NCI-H146 (cell line): ENCODE measurements around the gene LRRC49.
"Not testable (repeated sequence)": the region's sequence is repeated elsewhere in the genome, so short reads cannot be mapped to it uniquely, and the experiment has no call there.

Source experiments
- DNase-seq: peaks from one replicate; lab custom pipeline; 2025; lab: John Stamatoyannopoulos, UW

LRRC49 gene

DNA sequence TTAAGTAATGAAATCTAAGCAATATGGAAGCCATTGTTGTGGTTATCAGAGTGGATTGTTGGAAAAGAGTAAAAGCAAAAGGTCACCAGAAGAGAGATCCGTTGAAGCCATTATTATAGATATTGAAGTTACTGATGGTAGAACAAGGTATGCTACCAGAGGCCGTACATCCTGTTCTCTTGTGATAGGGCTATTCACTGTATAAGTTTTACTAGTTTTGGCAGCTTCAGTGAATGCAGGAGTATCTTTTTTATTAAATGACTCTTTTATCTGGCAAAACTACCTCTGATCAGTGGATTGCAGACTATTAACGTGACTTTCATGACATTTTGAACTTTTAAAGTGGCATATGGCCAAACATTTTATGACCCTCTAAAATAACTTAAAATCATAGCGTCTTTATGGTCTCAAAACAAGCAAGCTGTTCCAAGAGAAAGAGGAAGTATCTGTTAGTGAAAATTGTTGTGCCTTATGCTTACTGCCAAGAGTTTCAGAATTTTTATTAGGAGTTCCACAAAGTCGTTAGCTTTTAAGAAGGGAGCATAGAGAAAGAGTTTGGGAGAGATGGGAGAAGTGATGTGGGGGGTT lies 102.9 kb downstream of the LRRC49 start:
- DNase-seq = no peak

GRCh38 chr15:70998319-70998718 lies 105.7 kb downstream of the LRRC49 start:
- no peak for DNase-seq

- no peak for DNase-seq
Observed at GRCh38 chr15:71002316-71002715, 109.7 kb downstream of the LRRC49 start.

- no peak for DNase-seq
Observed at GRCh38 chr15:71003319-71003718, 110.7 kb downstream of the LRRC49 start.

DNA sequence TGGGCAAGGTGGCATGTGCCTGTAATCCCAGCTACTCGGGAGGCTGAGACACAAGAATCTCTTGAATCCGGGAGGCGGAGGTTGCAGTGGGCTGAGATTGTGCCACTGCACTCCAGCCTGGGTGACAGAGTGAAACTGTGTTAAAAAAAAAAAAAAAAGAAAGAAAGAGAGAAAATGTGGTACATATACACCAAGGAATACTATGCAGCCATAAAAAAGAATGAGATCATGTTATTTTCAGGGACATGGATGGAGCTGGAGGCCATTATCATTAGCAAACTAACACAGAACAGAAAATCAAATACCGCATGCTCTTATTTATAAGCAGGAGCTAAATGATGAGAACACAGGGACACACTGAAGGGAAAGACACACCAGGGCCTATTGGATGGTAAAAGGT lies 111.9 kb downstream of the LRRC49 start:
- DNase-seq = not testable (repeated sequence)

DNA sequence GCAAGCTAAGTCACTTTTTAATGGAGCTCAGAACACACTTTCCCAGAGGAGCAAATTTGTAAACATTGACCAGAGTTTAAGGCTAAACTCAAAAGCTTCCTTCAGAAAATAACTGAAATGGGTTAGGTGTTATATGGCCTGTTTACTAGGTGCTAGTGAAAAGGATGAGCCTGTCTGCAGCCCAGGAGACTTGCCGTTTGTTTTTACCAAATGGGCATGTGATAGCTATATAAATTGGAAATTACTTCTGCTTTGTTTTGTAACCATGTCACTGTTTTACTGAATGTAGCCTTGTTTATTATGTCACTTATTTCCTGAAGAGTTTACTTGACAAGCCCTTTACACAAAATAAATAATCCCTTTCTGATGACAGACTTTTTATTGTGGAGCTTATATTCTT lies 113.3 kb downstream of the LRRC49 start:
- no peak for DNase-seq

DNA sequence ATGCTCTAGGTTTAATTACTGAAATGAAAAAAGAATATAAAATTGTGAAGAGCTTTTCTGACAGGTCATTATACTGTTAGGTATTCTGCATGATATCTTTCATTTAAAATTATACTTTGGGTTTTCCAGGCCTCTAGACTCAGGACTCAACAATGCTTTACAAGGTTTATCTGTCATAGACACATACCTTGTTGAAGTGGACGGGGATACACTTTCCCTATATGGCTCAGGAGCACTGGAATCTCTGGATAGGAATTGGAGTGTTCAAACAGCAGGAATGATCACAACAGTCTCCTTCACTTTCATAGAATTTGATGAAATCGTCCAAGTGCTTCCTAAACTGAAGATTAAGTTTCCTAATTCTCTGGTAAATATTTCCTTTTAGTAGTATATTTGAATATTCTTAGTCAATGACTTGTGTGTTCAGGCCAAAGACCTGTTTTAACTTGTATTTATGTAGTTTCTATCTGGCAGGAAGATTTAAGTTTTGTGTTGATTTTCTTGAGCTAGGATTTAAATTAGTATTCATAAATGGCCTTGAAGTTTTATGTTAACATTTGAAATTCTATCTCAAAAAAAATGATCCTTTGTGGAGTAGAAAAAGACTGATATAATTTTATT lies 115.7 kb downstream of the LRRC49 start:
- DNase-seq = no peak

DNA sequence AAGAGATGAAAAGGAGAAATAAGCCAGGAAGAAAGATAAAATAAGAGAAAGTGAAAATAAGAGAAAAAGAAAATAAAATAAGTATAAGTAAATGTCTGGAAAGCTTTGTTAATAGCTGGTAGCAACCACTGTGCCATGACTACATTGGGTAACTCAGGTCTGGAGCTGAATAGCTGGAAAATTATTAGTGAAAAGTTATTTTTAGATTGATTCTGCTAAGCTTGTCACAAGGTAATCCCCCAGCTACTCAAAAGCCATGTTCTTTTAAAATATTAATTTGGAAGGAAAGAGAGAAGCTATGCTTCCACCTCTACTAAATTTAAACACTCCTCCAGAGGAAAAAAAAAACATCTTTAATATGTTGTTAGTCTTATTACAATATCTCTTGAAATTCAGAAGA lies 117.8 kb downstream of the LRRC49 start:
- no peak for DNase-seq

DNA sequence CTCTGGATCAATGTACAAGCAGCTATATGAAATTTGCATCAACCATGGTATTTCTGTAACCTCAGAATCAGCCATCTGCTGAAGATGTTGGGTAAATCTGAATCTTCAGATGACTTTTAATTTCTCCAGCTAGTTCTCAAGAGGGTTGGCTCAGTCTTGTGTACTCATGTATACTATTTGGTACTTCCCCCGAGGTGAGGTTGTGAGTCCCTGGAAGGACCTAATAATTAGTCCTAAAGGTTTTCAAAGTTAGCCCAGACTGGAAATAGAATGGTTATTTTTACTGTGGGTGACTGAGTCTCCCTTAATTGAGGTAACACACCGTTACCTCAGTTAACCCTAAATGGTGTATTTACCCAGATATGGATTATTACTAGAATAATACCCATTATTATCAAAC lies 118.4 kb downstream of the LRRC49 start:
- no peak for DNase-seq

- peak; percentile 28 for DNase-seq
Observed at GRCh38 chr15:71011503-71012155, 119.0 kb downstream of the LRRC49 start.

DNA sequence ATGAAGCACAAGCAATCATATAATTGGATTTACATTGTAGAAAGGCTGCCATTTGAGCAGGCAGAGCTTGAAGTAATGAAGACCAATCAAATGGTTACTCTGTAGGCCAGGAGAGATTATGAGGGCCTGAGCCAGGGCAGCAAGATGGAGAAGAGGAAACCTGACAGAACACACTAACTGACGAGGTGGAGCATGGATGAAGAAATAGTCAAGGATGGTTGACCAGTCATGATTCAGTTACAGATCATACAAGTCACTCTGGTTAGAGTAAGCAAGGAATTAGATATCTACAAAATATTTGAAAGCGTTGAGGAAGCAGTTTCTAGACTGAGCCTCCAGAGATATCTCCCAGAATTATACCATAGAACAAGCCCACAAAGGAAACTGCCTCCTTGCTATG lies 120.8 kb downstream of the LRRC49 start:
- DNase-seq = no peak

GRCh38 chr15:71015342-71015741 lies 122.7 kb downstream of the LRRC49 start:
- DNase-seq = no peak

DNA sequence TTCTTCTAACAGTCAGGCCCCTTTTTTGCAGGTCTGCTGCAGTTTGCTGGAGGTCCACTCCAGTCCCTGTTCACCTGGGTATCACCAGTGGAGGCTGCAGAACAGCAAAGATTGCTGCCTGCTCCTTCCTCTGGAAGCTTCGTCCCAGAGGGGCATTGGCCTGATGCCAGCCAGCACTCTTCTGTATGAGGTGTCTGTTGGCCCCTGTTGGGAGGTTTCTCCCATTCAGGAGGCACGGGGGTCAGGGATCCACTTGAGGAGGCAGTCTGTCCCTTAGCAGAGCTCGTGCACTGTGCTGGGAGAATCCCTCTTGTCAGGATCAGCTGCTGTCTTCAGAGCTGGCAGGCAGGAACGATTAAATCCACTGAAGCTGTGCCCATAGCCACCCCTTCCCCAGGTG lies 138.6 kb downstream of the LRRC49 start:
- DNase-seq = not testable (repeated sequence)

GRCh38 chr15:71035478-71035877 lies 142.9 kb downstream of the LRRC49 start:
- not testable (repeated sequence) for DNase-seq

DNA sequence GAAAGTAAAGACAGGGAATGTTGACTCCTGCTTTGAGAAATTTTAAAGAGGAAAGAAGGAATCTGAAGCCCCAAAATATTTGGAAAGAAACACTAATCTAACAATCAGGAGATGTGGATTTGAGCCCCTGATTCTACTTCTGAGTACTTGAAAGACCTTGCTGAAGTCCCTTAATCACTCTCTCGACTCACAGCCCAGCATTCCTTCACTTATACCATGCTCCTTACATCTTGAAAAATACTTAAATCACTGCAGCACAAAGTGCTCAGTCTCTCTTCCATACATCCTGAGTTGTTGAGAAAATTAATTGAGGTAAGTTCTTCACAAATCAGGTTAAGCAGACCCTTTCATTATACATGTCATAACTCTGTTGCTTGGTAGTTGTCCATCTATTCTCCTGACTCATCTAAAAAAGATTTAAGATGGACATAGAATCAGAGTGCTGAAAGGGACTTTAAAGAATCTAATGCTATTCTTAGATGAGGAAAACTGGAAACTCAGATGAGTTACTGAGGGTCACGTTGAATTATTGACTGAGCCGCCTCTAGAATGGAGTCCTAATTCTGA lies 149.8 kb downstream of the LRRC49 start:
- DNase-seq = no peak

DNA sequence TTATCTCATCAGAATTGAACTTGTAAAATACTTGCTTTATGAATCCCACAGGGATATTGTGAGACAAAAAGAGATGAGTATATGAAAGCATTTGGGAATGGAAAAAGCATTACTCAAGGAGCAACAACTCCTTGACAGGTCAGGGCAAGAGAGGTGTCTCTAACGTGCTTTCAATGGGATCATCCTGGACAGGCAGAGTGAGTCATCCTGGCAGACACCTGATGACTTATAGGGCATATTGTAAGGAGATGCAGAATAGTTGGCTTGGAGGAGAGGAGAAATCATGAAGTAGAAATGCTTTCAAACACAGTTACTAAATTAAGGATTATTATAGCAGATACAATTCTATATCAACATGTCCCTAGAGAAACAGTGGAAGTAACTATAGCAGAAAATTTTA lies 150.7 kb downstream of the LRRC49 start:
- no peak for DNase-seq

GRCh38 chr15:71044006-71044405 lies 151.4 kb downstream of the LRRC49 start:
- DNase-seq = no peak

- not testable (repeated sequence) for DNase-seq
Observed at GRCh38 chr15:71046146-71046545, 153.5 kb downstream of the LRRC49 start.

DNA sequence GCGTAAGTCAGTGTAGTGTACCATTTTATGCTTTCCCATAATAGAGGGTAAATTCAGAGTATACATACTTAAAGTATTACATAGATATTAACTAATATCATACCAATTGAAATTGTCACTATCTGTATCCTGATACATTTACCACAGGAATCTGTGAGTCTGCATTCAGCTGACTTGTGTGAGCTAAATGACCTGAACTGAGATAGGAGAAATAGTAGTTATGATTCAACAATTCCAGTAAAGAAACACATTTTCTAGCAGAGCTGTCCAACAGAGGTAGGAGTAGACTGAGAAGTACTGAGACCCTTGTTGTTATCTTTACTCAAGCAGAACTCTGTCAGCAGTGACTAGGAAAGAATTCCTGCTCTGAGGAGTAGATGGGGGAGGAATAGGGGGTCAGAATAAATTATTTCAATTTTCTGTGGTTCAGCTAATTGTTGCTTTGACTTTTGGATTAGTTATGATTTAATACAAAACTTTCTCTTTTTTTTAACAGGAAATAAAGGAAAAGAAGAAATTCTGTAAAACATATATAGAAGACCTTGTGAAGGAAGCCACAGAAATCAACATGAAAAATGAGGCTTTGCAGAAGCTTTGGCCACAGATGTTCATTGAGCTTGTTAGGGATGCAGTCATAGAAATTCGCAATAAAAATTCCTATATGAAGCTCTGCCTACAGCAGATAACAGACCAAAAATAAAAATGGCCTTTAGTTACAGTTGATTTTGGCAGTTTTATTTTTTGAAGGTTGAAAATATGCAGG lies 156.5 kb downstream of the LRRC49 start:
- DNase-seq = no peak

- DNase-seq = no peak
Observed at GRCh38 chr15:71049706-71050422, 157.2 kb downstream of the LRRC49 start.

DNA sequence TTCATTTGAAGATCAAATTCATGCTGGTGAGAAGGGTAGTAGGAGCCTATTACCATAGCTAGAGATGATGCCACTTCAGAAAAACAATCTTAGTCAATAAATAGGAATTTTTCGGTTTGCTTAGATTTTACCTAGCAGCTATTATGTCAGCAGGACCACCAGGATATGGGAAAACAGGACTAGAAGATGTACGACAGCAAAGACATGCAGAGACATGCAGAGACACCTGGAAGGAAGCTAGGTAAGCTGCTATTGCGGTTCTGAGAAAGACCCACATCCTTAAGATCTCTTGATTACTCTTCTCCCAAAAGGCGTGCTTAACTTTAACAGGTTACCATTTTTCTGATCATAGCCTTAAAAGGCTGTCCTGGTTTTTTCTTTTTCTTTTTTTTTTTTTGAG lies 157.8 kb downstream of the LRRC49 start:
- no peak for DNase-seq

- no peak for DNase-seq
Observed at GRCh38 chr15:71051539-71051938, 158.9 kb downstream of the LRRC49 start.
